WTC11 (cell line): ENCODE measurements around the gene ARHGAP25. TPM values are rescaled to one million over a fixed set of nuclear protein-coding genes. Genes with fewer than 3 reads are reported as not detected.

Experiments
- ATAC-seq: fragments of 200-7000 bp; cut with Tn5 transposase; 2 replicates; pipeline ENCODE4 v1.10.0; 2021; ENCODE audit warnings: mild to moderate bottlenecking, moderate library complexity
- CTCF ChIA-PET: fragments of 300-600 bp; sonication (Branson Sonifier 250); formaldehyde crosslinking; loops from one replicate; lab custom pipeline; 2021; ENCODE audit warnings: antibody characterized with exemption; lab: Charles Lee
- POLR2A ChIA-PET: fragments of 350-600 bp; sonication (Branson Sonifier 250); formaldehyde crosslinking; loops from one replicate; lab custom pipeline; 2021; ENCODE audit warnings: antibody characterized with exemption; lab: Charles Lee
- DNase-seq: peaks from one replicate; pipeline ENCODE4 v3.0.0; 2021; ENCODE audit warnings: low spot score
- H3K27ac Mint-ChIP-seq: 2 replicates; pipeline ENCODE4 v1.8.0; 2021; ENCODE audit warnings: mixed read lengths
- H3K27me3 Mint-ChIP-seq: 2 replicates; pipeline ENCODE4 v1.8.0; 2021; ENCODE audit warnings: low read depth, mild to moderate bottlenecking, moderate library complexity, mixed read lengths
- H3K36me3 Mint-ChIP-seq: 2 replicates; pipeline ENCODE4 v1.8.0; 2021; ENCODE audit warnings: mixed read lengths
- H3K4me1 Mint-ChIP-seq: 2 replicates; pipeline ENCODE4 v1.8.0; 2022; ENCODE audit warnings: mixed read lengths
- H3K4me3 Mint-ChIP-seq: 2 replicates; pipeline ENCODE4 v1.8.0; 2021; ENCODE audit warnings: mild to moderate bottlenecking, moderate library complexity, mixed read lengths
- H3K9me3 Mint-ChIP-seq: 2 replicates; pipeline ENCODE4 v1.8.0; 2021; ENCODE audit warnings: mixed read lengths
- E2F1 ChIP-seq: sonication (generic); formaldehyde crosslinking; IDR thresholded peaks from 2 replicates; pipeline ENCODE4 v1.8.0; 2022; ENCODE audit warnings: mild to moderate bottlenecking, missing genetic modification reagents
- FOXP4 ChIP-seq: sonication (generic); formaldehyde crosslinking; IDR thresholded peaks from 2 replicates; pipeline ENCODE4 v1.8.0; 2022; ENCODE audit warnings: mild to moderate bottlenecking, missing genetic modification reagents
- GABPB1 ChIP-seq: sonication (generic); formaldehyde crosslinking; IDR thresholded peaks from 2 replicates; pipeline ENCODE4 v1.8.1; 2023; ENCODE audit warnings: mild to moderate bottlenecking, missing genetic modification reagents
- IRF1 ChIP-seq: sonication (generic); formaldehyde crosslinking; IDR thresholded peaks from 2 replicates; pipeline ENCODE4 v1.8.0; 2023; ENCODE audit warnings: missing genetic modification reagents
- NFYB ChIP-seq: sonication (generic); formaldehyde crosslinking; conservative IDR thresholded peaks from 2 replicates; pipeline ENCODE4 v1.8.0; 2022; ENCODE audit warnings: low read depth, missing genetic modification reagents
- NR3C1 ChIP-seq: sonication (generic); formaldehyde crosslinking; conservative IDR thresholded peaks from 2 replicates; pipeline ENCODE4 v1.8.1; 2023; ENCODE audit warnings: low read depth, mild to moderate bottlenecking, missing genetic modification reagents
- OVOL2 ChIP-seq: fragments of 250-450 bp; sonication (Bioruptor Pico); IDR thresholded peaks from 2 replicates; pipeline ENCODE4 v1.9.0; 2021; ENCODE audit warnings: mild to moderate bottlenecking, borderline replicate concordance
- RELA ChIP-seq: sonication (generic); formaldehyde crosslinking; IDR thresholded peaks from 2 replicates; pipeline ENCODE4 v1.8.1; 2022; ENCODE audit warnings: missing genetic modification reagents, mild to moderate bottlenecking, borderline replicate concordance
- RORB ChIP-seq: fragments of 250-450 bp; sonication (Bioruptor Pico); IDR thresholded peaks from 2 replicates; pipeline ENCODE4 v1.9.0; 2021; ENCODE audit warnings: mild to moderate bottlenecking
- SMAD4 ChIP-seq: sonication (generic); formaldehyde crosslinking; IDR thresholded peaks from 2 replicates; pipeline ENCODE4 v1.8.0; 2022; ENCODE audit warnings: mild to moderate bottlenecking, missing genetic modification reagents
- SP1 ChIP-seq: sonication (generic); formaldehyde crosslinking; conservative IDR thresholded peaks from 2 replicates; pipeline ENCODE4 v1.8.1; 2022; ENCODE audit warnings: missing genetic modification reagents
- TEAD4 ChIP-seq: sonication (generic); formaldehyde crosslinking; IDR thresholded peaks from 2 replicates; pipeline ENCODE4 v1.8.0; 2022; ENCODE audit warnings: mild to moderate bottlenecking, missing genetic modification reagents
- ZNF219 ChIP-seq: sonication (generic); formaldehyde crosslinking; IDR thresholded peaks from 2 replicates; pipeline ENCODE4 v1.8.0; 2023; ENCODE audit warnings: missing genetic modification reagents, mild to moderate bottlenecking, borderline replicate concordance
- ZNF671 ChIP-seq: fragments of 250-450 bp; sonication (Bioruptor Pico); IDR thresholded peaks from 2 replicates; pipeline ENCODE4 v1.8.0; 2021; ENCODE audit warnings: mild to moderate bottlenecking
- ZSCAN18 ChIP-seq: fragments of 250-450 bp; sonication (Bioruptor Pico); IDR thresholded peaks from 2 replicates; pipeline ENCODE4 v2.1.2; 2022; ENCODE audit warnings: mild to moderate bottlenecking, moderate library complexity
- total RNA-seq: library from RNA; stranded (reverse); gene quantifications from 3 replicates; pipeline ENCODE4 v1.2.3, GENCODE V29; 2021
- TF ChIP-seq, protein P1 (sequence below): fragments of 200-600 bp; IDR thresholded peaks from 2 replicates; pipeline ENCODE4 v1.8.0; 2022; ENCODE audit warnings: antibody characterized with exemption

ARHGAP25 gene
- total RNA-seq, 1 experiment from 2014 or later, result 2.9 TPM

GRCh38 chr2:68741805-68742306 lies 7.2 kb downstream of the ARHGAP25 start (continued):
- TF ChIP-seq, protein P1, sequence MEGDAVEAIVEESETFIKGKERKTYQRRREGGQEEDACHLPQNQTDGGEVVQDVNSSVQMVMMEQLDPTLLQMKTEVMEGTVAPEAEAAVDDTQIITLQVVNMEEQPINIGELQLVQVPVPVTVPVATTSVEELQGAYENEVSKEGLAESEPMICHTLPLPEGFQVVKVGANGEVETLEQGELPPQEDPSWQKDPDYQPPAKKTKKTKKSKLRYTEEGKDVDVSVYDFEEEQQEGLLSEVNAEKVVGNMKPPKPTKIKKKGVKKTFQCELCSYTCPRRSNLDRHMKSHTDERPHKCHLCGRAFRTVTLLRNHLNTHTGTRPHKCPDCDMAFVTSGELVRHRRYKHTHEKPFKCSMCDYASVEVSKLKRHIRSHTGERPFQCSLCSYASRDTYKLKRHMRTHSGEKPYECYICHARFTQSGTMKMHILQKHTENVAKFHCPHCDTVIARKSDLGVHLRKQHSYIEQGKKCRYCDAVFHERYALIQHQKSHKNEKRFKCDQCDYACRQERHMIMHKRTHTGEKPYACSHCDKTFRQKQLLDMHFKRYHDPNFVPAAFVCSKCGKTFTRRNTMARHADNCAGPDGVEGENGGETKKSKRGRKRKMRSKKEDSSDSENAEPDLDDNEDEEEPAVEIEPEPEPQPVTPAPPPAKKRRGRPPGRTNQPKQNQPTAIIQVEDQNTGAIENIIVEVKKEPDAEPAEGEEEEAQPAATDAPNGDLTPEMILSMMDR, result no peak
- TF ChIP-seq FOXP4 (CRISPR knock-in tag) (no peak), IRF1 (CRISPR knock-in tag) (no peak), OVOL2 (CRISPR knock-in tag) (no peak)

GRCh38 chr2:68742626-68743415 lies 8.2 kb downstream of the ARHGAP25 start:
- POLR2A ChIA-PET, result interaction anchor here (0.6 kb wide), 1 partner anchor 20 kb away, joined by 3 read pairs; no protein-coding TSS in a partner anchor
- peaks cover 31% of the 10 kb centered on the region for H3K4me1 Mint-ChIP-seq
- ATAC-seq, result no peak
- TF ChIP-seq SP1 (CRISPR knock-in tag) (no peak), RORB (CRISPR knock-in tag) (no peak), ZSCAN18 (CRISPR knock-in tag) (no peak), GABPB1 (CRISPR knock-in tag) (no peak), ZNF219 (CRISPR knock-in tag) (no peak), RELA (CRISPR knock-in tag) (no peak), NR3C1 (CRISPR knock-in tag) (no peak), TEAD4 (CRISPR knock-in tag) (no peak), OVOL2 (CRISPR knock-in tag) (no peak), E2F1 (CRISPR knock-in tag) (no peak), ZNF671 (CRISPR knock-in tag) (no peak), SMAD4 (CRISPR knock-in tag) (no peak), NFYB (CRISPR knock-in tag) (no peak)
- CTCF ChIA-PET, result interaction anchor here (0.7 to 4.7 kb wide), 8 partner anchors 8 to 201 kb away, joined by 3 to 16 read pairs (median 4); no protein-coding TSS in a partner anchor
- H3K9me3 Mint-ChIP-seq, result peaks cover 9% of the 10 kb centered on the region
- H3K27me3 Mint-ChIP-seq, result no peaks in the 10 kb centered on the region
- H3K4me3 Mint-ChIP-seq, result no peak overlapping the region
- H3K27ac Mint-ChIP-seq, result no peak overlapping the region
- peaks cover 8% of the 10 kb centered on the region for H3K36me3 Mint-ChIP-seq
- no peak for DNase-seq
